K562 (cell line): Measurements from ENCODE around the gene GALNT12. TPM values are rescaled to one million over a fixed set of nuclear protein-coding genes. Genes with fewer than 3 reads are reported as not detected.

ENCODE experiments used
- ASH1L ChIP-seq: fragments of 450-650 bp; IDR thresholded peaks from 2 replicates; pipeline ENCODE4 v1.6.1; 2018; ENCODE audit warnings: borderline replicate concordance, mild to moderate bottlenecking, low read depth; ENCODE audit not compliant: partially characterized antibody
- EGR1 ChIP-seq: fragments of 450-650 bp; conservative IDR thresholded peaks from 2 replicates; pipeline ENCODE4 v1.6.1; 2017; ENCODE audit warnings: mild to moderate bottlenecking
- ELK1 ChIP-seq: sonication (generic); formaldehyde crosslinking; IDR thresholded peaks from 2 replicates; pipeline ENCODE4 v1.8.1; 2022; ENCODE audit warnings: missing genetic modification reagents
- KAT2B ChIP-seq: IDR thresholded peaks from one replicate; pipeline ENCODE4 v1.6.1; 2012; ENCODE audit warnings: low read depth, mild to moderate bottlenecking, control low read depth, inconsistent platforms, low read length, moderate library complexity
- KDM4B ChIP-seq, 2 experiments: fragments of 450-650 bp in 1 of 2; sonication (generic) in 1 of 2; IDR thresholded peaks; 2 replicates each; pipeline ENCODE4 v1.6.1; 2016 to 2017; ENCODE audit warnings: borderline replicate concordance in 2 of 2, antibody characterized with exemption in 1 of 2, low read depth in 1 of 2, mild to moderate bottlenecking in 1 of 2
- NELFE ChIP-seq: IDR thresholded peaks from 2 replicates; pipeline ENCODE4 v1.6.1; 2011; ENCODE audit warnings: mild to moderate bottlenecking; ENCODE audit not compliant: insufficient read depth, insufficient read length
- PTBP1 ChIP-seq: fragments of 200-400 bp; formaldehyde crosslinking; IDR thresholded peaks from 2 replicates; pipeline ENCODE4 v1.6.1; 2017; ENCODE audit warnings: low read depth, low read length
- RB1 ChIP-seq: fragments of 450-650 bp; IDR thresholded peaks from 2 replicates; pipeline ENCODE4 v1.6.1; 2017; ENCODE audit warnings: low read depth, mild to moderate bottlenecking
- SETDB1 ChIP-seq: IDR thresholded peaks from one replicate; pipeline ENCODE4 v1.6.1; 2012; ENCODE audit warnings: low read length, control low read depth, inconsistent platforms
- SNRNP70 ChIP-seq: fragments of 200-400 bp; formaldehyde crosslinking; optimal IDR thresholded peaks from 2 replicates; pipeline ENCODE3; 2017; ENCODE audit warnings: low read depth, low read length
- SP1 ChIP-seq: sonication (generic); formaldehyde crosslinking; IDR thresholded peaks from 2 replicates; pipeline ENCODE4 v1.8.1; 2022; ENCODE audit warnings: mild to moderate bottlenecking, missing genetic modification reagents
- SREBF2 ChIP-seq: sonication (generic); formaldehyde crosslinking; IDR thresholded peaks from 2 replicates; pipeline ENCODE4 v1.4.0; 2020; ENCODE audit warnings: mild to moderate bottlenecking, missing genetic modification reagents
- TSC22D4 ChIP-seq: fragments of 450-650 bp; IDR thresholded peaks from 2 replicates; pipeline ENCODE4 v1.6.1; 2016; ENCODE audit warnings: missing genetic modification characterization, missing biosample characterization, control low read depth
- U2AF2 ChIP-seq: fragments of 200-400 bp; formaldehyde crosslinking; optimal IDR thresholded peaks from 2 replicates; pipeline ENCODE3; 2017; ENCODE audit warnings: low read depth, mild to moderate bottlenecking, low read length
- ZBTB12 ChIP-seq: fragments of 250-450 bp; sonication (Bioruptor Pico); IDR thresholded peaks from 2 replicates; pipeline ENCODE4 v1.4.0; 2020
- ZC3H8 ChIP-seq: fragments of 450-650 bp; IDR thresholded peaks from 2 replicates; pipeline ENCODE4 v1.6.1; 2017
- ZNF143 ChIP-seq: sonication (generic); formaldehyde crosslinking; IDR thresholded peaks from 2 replicates; pipeline ENCODE4 v1.9.0; 2022; ENCODE audit warnings: mild to moderate bottlenecking, missing genetic modification reagents
- ZNF165 ChIP-seq: fragments of 250-450 bp; sonication (Bioruptor Pico); IDR thresholded peaks from 2 replicates; pipeline ENCODE4 v1.4.0; 2020; ENCODE audit warnings: borderline replicate concordance
- ZNF174 ChIP-seq: fragments of 250-450 bp; sonication (Bioruptor Pico); IDR thresholded peaks from 2 replicates; pipeline ENCODE4 v1.4.0; 2020; ENCODE audit warnings: mild to moderate bottlenecking
- ZNF311 ChIP-seq: fragments of 250-450 bp; sonication (Bioruptor Pico); IDR thresholded peaks from 2 replicates; pipeline ENCODE4 v1.4.0; 2020; ENCODE audit warnings: mild to moderate bottlenecking, moderate library complexity
- ZNF316 ChIP-seq: fragments of 450-650 bp; IDR thresholded peaks from 2 replicates; pipeline ENCODE4 v1.6.1; 2016
- ZNF695 ChIP-seq: fragments of 450-650 bp; formaldehyde crosslinking; IDR thresholded peaks from 2 replicates; pipeline ENCODE4 v1.4.0; 2020; ENCODE audit warnings: mild to moderate bottlenecking, moderate library complexity
- ZNF696 ChIP-seq: fragments of 250-450 bp; sonication (Bioruptor Pico); conservative IDR thresholded peaks from 2 replicates; pipeline ENCODE4 v1.4.0; 2020; ENCODE audit warnings: mild to moderate bottlenecking, moderate library complexity
- polyA plus RNA-seq, 8 experiments: library from polyadenylated mRNA; depleted of rRNA in 4 of 8; stranded (reverse) in 5 of 8; unstranded in 3 of 8; fragments of >200 nt; fragmentation: Nextera tagmentation in 2 of 8; fragmentation: Illumina TruSeq in 1 of 8; extraction: Ambion mirVana in 2 of 8; extraction: Trizol in 1 of 8; gene quantifications; 2 replicates each; pipeline versions ENCODE4 v1.2.1 to v1.2.3, GENCODE V29; 2011 to 2014; ENCODE audit warnings: inconsistent platforms in 1 of 8, missing spikeins in 1 of 8
- total RNA-seq, 7 experiments: library from RNA; depleted of rRNA in 6 of 7; stranded (reverse); fragments of >200 nt in 6 of 7; fragmentation: Illumina TruSeq in 2 of 7; extraction: Trizol in 2 of 7; gene quantifications; 2 replicates each; pipeline versions ENCODE4 v1.2.1 to v1.2.3, GENCODE V29; 2011 to 2021; ENCODE audit warnings: low replicate concordance in 1 of 7
- TF ChIP-seq, protein P1 (sequence below): fragments of 200-800 bp; sonication (Bioruptor generic); IDR thresholded peaks from 2 replicates; pipeline ENCODE4 v1.6.1; 2017; ENCODE audit warnings: missing genetic modification characterization, missing compliant biosample characterization

GALNT12 gene
- total and polyA plus RNA-seq, 9 of the 15 experiments (the other 6 are each of a cell fraction or from before 2014, with no cell fraction given) = 29.7 to 82.9 (median 44.2) TPM

DNA sequence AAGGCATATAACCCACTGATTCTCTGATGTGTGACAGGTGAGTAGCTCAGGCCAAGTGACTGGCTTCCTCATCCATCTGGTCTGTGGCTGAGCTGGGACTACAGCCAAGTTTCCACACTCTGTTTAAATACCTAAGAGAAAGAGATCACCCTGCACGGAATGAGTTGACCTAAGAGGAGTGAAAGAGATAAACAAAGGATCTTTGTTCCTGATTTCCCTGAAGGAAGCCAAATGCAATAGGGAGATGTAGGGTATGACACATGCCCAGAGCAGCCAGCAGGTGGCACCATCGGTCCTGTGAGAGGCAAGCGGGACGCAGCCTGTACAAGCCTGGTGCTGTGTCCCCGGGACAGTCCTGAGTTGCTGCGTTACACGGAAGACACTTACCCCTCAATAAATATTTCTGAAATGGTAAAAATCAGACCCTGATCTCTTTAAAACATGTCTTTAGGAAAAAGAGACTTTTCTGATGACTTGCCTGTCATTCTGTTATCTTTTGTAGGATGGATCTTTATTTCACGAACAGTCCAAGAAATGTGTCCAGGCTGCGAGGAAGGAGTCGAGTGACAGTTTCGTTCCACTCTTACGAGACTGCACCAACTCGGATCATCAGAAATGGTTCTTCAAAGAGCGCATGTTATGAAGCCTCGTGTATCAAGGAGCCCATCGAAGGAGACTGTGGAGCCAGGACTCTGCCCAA, 41.1 kb downstream of the GALNT12 start (continued):
- TF ChIP-seq SETDB1 = no peak
- TF ChIP-seq ZNF174 = no peak
- TF ChIP-seq ZNF696 (CRISPR knock-in tag) = no peak
- TF ChIP-seq SP1 (CRISPR knock-in tag) = no peak
- TF ChIP-seq, protein P1, sequence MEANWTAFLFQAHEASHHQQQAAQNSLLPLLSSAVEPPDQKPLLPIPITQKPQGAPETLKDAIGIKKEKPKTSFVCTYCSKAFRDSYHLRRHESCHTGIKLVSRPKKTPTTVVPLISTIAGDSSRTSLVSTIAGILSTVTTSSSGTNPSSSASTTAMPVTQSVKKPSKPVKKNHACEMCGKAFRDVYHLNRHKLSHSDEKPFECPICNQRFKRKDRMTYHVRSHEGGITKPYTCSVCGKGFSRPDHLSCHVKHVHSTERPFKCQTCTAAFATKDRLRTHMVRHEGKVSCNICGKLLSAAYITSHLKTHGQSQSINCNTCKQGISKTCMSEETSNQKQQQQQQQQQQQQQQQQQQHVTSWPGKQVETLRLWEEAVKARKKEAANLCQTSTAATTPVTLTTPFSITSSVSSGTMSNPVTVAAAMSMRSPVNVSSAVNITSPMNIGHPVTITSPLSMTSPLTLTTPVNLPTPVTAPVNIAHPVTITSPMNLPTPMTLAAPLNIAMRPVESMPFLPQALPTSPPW (CRISPR knock-in tag) = peak; percentile 49
- no peak for TF ChIP-seq PTBP1
- no peak for TF ChIP-seq EGR1
- TF ChIP-seq ELK1 (CRISPR knock-in tag) = no peak
- TF ChIP-seq SNRNP70 = no peak
- no peak for TF ChIP-seq ZNF165 (CRISPR knock-in tag)
- TF ChIP-seq ZNF695 = no peak
- TF ChIP-seq NELFE = no peak
- no peak for TF ChIP-seq ZNF316
- no peak for TF ChIP-seq TSC22D4 (tag)
- TF ChIP-seq KDM4B (IDR thresholded peaks at IDR 0.05; ENCODE audit: borderline replicate concordance in 2 of 2, low read depth in 1 of 2) = no peak
- TF ChIP-seq ZNF143 (CRISPR knock-in tag) = no peak
- peak; percentile 79 for TF ChIP-seq RB1
- TF ChIP-seq ASH1L = no peak
- TF ChIP-seq SREBF2 = no peak
- no peak for TF ChIP-seq KAT2B
- TF ChIP-seq U2AF2 = no peak
- TF ChIP-seq ZNF311 (CRISPR knock-in tag) = no peak
- no peak for TF ChIP-seq ZC3H8
- TF ChIP-seq ZBTB12 = no peak
